ENCODE measurements around the gene POLE2.
"Not testable (repeated sequence)": the region's sequence is repeated elsewhere in the genome, so short reads cannot be mapped to it uniquely, and the experiment has no call there.

POLE2 gene, protein sequence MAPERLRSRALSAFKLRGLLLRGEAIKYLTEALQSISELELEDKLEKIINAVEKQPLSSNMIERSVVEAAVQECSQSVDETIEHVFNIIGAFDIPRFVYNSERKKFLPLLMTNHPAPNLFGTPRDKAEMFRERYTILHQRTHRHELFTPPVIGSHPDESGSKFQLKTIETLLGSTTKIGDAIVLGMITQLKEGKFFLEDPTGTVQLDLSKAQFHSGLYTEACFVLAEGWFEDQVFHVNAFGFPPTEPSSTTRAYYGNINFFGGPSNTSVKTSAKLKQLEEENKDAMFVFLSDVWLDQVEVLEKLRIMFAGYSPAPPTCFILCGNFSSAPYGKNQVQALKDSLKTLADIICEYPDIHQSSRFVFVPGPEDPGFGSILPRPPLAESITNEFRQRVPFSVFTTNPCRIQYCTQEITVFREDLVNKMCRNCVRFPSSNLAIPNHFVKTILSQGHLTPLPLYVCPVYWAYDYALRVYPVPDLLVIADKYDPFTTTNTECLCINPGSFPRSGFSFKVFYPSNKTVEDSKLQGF

DNA sequence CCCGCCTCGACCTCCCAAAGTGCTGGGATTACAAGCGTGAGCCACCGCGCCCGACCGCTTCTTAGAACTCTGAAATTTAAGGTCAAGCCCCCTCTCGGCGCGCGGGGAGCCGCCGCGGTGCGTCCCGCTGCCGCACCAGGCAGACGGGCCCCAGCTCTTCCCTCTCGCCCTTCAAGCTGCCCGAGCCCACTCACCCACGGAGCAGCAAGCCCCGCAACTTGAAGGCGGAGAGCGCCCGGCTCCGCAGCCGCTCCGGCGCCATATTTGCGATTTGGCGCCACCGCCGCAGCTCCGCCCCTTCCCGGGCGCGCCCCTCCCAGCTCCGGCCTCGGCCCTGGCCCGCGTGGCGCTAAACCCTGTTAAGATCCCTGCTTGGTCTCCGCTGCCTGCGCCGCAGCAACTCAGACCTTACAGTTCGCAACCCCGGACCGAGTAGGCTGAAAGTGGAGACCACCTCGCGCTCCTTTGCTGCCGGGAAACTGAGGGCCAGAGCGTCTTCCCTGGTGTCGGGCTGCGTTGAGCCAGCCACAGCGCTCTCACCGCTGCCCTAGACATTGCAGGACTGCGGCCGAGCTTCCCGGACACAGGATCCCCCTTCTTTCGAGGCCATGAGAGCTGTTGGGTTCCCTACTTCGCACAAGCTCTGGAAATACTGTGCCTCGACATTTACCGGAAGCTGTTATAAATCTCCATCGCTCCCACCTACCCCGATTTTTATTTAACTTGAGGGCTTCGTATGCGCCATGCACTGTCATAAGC, at the start of gene POLE2:
Gene POLE2, minus strand, starts transcription at position 273 of the 759 bp plus-strand sequence. Its CDS starts 11 bp downstream, at position 262.
- DNase-seq (ENCODE audit: low read depth in 2 of 2, low spot score in 1 of 2): peak; percentile 46 to 51

DNA sequence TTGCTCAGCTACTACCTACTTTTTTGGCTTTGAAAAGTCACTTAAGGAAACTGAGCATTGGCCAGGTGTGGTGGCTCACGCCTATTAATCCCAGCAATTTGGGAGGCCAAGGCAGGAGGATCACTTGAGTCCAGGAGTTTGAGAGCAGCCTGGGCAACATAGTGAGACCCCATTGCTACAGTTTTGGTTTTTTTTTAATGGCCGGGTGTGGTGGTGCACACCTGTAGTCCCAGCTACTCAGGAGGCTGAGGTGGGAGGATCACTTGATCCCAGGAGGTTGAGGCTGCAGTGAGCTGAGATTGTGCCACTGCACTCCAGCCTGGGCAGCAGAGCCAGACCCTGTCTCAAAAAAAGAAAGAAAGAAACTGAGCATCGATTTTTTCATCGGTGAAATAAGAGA, 47.7 kb upstream of the POLE2 start:
- DNase-seq (ENCODE audit: low read depth in 2 of 2, low spot score in 1 of 2): not testable (repeated sequence)

DNA sequence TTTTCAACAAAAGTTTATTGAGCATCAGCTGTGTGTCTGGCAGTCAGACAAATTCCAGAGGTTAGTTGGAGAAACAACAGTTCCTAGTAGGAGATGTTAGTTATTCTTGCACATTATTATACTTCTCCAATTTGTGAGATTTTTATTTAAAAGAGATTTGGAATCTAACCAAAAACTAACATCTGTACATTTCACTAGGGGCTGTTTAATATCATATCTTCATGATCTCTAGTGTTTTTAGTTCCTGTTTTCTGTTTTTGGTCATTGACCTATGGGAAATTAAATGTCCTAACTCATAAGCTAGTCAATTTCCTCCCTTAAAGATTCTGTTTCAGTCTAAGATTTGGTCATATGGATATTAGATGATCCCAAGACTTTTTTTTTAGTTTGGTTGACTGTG, 45.8 kb upstream of the POLE2 start:
- no peak for DNase-seq (ENCODE audit: low read depth in 2 of 2, low spot score in 1 of 2)

DNA sequence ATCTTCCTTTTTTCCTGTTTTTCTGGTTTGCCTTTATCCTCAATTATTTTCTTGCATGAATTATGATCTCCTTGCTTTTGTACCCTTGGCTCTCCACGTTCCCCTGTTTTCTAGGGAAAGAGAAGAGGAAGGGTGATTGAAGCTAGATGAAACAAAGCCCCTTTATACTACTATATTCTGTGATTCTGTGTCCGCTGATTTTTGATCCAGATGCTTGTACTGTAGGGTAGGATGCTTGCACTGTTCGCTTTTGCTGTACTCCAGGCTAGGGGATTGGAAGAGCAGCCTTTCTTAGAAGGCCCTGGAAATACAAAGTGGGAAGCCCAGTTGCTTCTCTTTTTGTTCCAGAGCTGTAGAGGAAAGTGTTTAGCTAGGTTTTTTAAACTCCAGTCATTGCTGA, 44.9 kb upstream of the POLE2 start:
- no peak for DNase-seq (ENCODE audit: low read depth in 2 of 2, low spot score in 1 of 2)

DNA sequence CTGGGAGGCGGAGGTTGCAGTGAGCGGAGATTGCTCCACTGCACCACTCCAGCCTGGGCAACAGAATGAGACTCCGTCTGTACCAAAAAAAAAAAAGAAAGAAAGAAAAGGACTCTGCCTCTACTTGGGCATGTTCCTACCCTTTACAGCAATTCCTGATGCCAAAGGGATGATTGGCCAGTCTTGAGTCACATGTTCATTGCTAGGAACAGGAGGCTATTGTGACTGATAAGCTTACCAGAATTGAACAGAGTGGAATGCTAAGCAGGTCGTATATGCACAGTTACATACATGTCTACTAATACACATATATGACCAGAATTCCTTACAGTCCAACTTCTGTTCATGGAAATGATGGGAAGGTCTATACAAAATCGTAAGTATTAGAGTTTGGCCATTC, 39.2 kb upstream of the POLE2 start:
- no peak for DNase-seq (ENCODE audit: low read depth in 2 of 2, low spot score in 1 of 2)

DNA sequence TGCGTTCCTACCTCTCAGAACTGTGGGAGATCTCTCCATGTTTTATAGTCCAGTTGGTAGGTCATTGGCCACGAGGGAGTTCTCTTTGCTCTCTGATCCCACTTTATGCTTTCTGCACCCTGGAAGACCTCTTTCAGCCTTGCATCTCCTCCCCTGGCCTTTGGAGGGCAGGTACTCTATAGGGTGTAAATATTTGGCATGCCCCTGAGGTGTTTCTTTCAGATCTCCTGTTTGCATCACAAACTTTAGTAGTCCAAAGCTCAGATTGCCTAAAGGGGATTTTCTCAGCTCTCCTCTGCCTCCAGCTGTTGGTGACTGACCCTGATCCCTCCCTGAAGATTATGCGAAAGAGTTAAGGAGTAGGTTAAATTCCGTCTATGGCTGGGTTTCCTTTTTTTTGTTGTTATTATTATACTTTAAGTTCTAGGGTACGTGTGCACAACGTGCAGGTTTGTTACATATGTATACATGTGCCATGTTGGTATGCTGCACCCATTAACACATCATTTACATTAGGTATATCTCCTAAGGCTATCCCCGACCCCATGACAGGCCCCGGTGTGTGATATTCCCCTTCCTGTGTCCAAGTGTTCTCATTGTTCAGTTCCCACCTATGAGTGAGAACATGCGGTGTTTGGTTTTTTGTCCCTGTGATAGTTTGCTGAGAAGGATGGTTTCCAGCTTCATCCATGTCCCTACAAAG, 33.9 kb upstream of the POLE2 start:
- not testable (repeated sequence) for DNase-seq (ENCODE audit: low read depth in 2 of 2, low spot score in 1 of 2)

DNA sequence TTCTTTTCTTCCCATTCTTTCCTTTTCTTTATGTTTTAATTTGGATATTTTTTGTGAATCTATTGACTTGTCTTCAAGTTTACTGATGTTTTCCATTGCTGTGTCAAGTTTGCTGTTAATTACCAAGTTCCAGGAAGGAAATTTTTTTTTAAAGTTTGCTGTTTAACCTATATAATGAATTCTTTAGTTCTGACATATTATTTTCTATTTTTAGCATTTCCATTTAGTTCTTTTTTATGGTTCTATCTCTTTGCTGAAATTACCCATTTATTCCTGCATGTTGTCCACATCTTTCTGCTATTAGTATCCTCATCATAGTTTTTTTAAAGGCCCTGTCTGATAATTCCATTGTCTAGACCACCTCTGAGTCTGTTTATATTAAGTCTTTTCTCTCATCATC, 32.7 kb upstream of the POLE2 start:
- no peak for DNase-seq (ENCODE audit: low read depth in 2 of 2, low spot score in 1 of 2)

DNA sequence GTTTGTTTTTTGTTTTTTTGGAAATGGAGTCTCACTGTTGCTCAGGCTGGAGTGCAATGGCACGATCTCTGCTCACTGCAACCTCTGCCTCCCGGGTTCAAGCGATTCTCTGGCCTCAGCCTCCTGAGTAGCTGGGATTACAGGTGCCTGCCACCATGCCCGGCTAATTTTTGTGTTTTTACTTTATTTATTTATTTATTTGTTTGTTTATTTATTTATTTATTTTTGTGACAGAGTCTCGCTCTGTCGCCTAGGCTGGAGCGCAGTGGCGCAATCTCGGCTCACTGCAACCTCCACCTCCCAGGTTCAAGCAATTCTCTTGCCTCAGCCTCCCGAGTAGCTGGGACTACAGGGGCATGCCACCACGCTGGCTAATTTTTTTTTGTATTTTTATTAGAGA, 23.0 kb upstream of the POLE2 start:
- DNase-seq (ENCODE audit: low read depth in 2 of 2, low spot score in 1 of 2): not testable (repeated sequence)

DNA sequence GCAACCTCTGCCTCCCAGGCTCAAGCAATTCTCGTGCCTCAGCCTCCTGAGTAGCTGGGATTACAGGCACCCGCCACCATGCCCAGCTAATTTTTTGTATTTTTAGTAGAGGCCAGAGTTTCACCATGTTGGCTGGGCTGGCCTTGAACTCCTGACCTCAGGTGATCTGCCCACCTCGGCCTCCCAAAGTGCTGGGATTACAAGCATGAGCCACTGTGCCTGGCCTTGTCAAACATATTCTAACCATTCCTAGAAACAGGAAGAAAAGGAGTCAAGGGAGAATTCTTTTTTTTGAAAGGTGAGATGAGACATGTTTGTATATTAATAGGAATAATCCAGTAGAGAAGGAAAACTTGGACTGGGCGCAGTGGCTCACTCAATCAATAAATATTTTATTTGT, 16.5 kb upstream of the POLE2 start:
- DNase-seq (ENCODE audit: low read depth in 2 of 2, low spot score in 1 of 2): not testable (repeated sequence)

DNA sequence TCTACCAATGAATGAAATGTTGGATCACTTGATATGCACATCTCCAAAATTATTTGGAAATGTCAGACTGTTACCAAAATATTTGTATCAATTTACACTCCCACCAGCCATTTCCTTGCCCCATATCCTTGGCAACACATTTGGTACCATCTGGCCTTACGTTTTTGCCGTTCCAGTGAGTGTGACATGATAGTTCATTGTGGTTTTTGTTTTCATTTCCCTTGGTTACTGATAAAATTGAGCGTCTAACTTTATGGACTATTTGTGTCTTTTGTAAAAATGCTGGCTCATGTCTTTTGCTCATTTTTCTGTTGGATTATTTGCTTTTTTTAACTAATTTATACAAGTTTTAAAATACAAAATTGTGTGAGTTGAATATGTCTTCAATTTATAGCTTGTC, 16.0 kb upstream of the POLE2 start:
- no peak for DNase-seq (ENCODE audit: low read depth in 2 of 2, low spot score in 1 of 2)

DNA sequence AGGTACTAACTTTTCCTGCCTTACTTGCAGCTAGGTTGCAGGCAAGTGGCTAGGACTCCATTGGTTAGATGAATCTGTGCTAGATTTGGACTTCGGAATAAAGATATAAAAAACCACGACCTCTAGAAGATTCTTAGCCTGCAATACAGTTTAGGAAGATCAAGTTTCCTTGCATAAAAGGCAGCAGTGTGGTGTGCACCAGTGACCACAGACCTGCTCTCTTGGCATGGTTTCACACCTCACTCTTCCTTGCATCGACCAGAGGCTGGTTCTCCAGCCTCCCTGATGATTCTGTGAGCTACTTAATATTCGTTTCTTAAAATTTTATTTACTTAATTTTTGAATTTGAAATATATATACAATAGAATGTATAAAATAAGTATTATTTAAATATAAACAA, 14.7 kb upstream of the POLE2 start:
- DNase-seq (ENCODE audit: low read depth in 2 of 2, low spot score in 1 of 2): no peak

DNA sequence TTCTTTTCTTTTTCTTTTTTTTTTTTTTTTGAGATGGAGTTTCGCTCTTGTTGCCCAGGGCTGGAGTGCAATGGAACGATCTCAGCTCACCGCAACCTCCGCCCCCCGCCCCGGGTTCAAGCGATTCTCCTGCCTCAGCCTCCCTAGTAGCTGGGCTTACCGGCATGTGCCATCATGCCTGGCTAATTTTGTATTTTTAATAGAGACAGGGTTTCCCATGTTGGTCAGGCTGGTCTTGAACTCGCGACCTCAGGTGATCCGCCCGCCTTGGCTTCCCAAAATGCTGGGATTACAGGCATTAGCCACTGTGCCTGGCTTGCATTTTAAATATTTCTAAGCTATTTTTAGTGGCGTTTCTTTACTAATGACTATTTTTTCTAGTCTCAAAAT, 5.7 kb upstream of the POLE2 start:
- DNase-seq (ENCODE audit: low read depth in 2 of 2, low spot score in 1 of 2): not testable (repeated sequence)

DNA sequence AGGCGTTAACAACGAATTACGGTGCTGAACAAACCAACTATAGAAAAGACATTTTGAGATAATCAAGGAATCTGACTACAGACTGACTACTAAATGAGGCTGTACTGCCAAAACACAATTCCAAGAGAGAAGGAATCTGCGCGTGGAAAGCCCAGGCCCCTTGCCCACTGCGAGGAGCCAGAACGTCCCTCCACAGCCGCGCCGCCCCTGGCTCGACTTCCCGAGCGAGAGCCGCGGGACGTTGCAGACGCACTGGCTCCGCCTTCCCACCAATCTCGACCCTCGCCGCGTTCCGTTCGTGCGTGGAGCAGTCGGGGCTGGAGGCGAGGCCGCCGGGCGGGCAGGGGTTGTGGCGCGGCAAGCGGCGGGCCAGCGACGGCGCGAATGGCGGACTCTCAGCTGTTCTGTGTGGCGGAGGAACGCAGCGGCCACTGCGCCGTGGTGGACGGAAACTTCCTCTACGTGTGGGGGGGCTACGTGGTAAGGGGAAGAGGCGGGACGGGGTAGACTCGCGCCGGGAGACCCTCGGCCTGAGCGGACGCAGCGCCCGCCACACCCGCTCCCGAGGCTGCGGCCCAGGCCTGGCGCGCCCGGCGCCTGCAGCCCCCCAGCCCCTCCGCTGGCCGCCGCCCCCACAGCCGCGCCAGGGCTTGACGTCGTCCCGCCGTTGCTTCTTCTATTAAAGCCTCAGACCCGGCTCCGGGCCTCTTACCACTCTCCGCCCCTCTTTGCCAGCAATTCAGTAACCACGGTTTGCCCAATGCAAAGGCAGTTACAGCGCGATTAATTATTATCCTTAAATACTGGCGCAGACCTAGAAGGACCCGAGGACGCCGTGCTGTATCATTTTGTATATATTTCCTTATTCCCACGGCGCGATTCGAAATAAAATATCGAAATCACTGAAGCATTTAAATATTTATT, 5.1 kb upstream of the POLE2 start, which contains the start of gene KLHDC1:
Gene KLHDC1, plus strand, starts transcription at position 310 of the 924 bp plus-strand sequence. Its CDS starts 75 bp downstream, at position 385.
- peak; percentile 62 for DNase-seq (ENCODE audit: low read depth in 2 of 2, low spot score in 1 of 2)

DNA sequence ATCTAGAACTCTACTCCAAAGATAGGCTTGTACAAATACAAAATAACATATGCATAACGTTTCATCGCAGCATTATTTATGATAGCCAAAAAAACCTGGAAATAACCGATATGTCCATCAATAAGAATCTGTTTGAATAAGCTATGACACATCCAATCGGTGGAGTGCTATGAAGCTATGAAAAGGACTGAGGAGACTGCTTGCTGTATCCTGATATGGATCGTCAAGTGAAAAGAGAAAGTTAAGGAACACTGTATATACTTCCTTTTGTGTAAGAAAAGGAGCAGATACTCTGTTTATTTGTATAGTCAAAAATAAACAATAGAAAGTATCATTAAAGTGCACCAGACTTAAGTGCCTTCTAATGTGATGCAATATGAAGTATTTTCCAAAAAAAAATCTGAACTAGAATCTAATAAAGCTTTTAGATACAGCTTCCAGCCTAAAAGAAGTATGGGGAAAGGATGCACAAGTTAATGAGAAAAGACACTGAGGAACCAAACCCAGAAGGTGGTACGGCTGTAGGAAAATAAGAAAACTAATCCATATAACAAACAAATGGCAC, 4.3 kb upstream of the POLE2 start:
- no peak for DNase-seq (ENCODE audit: low read depth in 2 of 2, low spot score in 1 of 2)

DNA sequence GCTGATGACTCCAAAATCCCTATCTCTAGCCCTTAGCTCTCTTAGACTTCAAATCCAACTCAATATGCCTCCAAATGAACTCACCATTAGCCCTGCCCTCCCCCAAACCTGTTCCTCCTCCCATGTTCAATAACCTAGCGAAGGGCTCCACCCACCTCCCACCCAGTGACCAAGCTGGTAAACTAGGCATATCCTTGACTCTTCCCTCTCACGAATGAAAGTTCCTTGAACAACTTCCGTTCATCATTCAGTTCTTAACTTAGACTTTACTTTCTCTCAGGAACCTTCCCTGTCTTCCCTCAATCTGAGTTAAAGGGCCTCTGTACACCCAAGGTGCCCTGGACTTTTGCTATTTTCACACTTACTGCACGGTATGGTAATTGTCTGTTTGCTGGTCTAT, 3.0 kb upstream of the POLE2 start:
- DNase-seq (ENCODE audit: low read depth in 2 of 2, low spot score in 1 of 2): no peak

DNA sequence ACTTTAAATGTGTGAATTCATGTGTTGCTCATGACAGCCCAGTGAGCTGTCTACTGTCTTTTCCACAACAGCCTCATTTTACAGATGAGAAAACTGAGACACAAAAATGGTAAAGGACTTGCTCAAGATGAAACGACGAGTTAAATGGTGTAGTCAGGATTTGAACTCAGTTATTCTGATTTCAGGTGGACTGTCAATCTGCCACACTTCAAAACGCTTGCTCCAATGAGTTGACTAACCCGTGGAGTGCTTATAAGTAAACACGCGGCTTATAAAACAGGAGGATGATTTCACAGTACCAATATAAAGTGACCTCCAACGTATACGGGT, 652 bp upstream of the POLE2 start:
- no peak for DNase-seq (ENCODE audit: low read depth in 2 of 2, low spot score in 1 of 2)

DNA sequence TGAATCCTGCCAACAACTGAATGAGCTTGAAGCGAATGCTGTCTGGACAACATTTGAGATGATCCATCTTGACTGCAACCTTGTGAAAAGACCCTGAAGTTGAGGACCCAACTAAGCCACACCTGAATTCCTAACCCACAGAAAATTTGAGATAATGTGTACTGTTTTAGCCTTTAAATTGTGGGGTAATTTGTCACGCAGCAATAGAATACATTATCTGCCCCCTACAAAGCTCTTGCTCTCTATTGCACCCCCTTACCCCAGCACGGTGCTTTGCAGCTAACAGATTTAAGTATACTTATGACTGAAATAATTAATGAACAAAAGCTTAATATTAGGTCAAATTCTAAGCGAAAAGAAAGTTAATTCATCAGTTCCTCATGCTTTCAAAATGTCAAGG, 1.6 kb downstream of the POLE2 start:
- DNase-seq (ENCODE audit: low read depth in 2 of 2, low spot score in 1 of 2): no peak

DNA sequence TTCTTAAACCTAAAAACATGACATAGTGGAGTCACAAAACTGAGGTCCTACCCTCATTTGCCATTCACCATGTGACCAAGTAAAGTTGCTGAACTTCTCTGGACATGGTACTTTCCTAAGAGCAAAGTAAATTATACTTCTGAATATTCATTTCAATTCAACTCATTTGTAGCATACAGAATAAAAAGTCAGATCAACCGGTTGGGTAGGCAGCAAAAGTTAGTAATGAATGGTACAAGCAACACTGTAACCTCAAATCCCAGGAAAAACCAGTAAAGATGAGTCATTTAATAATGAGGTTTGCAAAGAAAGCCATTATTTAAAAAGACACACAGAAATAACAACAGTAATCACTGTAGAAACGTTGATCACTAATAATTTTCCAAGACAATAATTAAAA, 8.7 kb downstream of the POLE2 start:
- DNase-seq (ENCODE audit: low read depth in 2 of 2, low spot score in 1 of 2): no peak

DNA sequence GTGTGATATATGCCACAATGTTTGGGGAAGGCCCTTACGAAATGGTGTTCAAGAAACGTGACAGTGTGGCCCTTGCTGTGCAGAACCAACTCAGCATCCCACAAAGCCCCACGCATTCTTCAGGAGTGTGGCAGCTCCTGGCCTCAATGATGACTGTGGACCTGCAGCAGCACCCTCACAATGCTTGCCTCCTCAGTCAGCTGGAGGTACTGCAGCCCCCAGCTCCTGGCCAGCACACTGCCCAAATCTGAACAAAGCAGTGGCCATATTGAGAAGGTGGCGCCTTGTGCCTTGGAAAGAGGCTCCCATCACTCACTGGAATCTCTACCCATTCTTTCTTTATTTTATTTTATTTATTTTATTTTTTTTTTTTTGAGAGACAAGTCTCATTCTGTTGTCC, 10.4 kb downstream of the POLE2 start:
- no peak for DNase-seq (ENCODE audit: low read depth in 2 of 2, low spot score in 1 of 2)

DNA sequence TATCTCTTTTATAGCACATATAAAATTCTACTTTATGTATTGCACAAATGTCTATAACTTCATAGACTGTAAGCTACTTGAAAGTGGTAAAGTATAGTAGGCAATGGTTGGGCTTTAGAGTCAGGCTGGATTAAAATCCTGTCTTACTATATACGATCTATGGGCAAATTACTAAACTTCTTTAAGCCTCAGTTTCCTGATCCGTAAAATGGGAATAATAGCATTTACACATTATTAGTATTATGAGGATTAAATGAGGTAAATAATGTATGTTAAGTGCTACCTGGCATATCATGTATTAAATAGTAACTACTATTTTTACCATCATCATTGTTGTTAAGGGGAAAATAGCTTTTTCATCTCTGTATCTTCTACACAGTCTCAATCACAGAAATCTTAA, 14.4 kb downstream of the POLE2 start:
- DNase-seq (ENCODE audit: low read depth in 2 of 2, low spot score in 1 of 2): no peak

Data from stimulated activated CD8-positive, alpha-beta memory T cell treated with anti-CD3 and anti-CD28 coated beads, Interleukin-4, amount 100 ng/mL, for 1 hour (primary cell).